Activated CD8-positive, alpha-beta memory T cell treated with anti-CD3 and anti-CD28 coated beads for 1 hour (primary cell): ENCODE data around the gene WDR55.
A peak's percentile ranks its signal among the peaks of the same experiment; 100 is the strongest.
"Not testable (repeated sequence)": the region's sequence is repeated elsewhere in the genome, so short reads cannot be mapped to it uniquely, and the experiment has no call there.

ENCODE experiments used
- DNase-seq, 2 donors: peaks; one replicate each; pipeline ENCODE4 v3.0.0-alpha.2; 2020; ENCODE audit warnings: low read depth in 1 of 2; ENCODE audit errors: extremely low read depth in 1 of 2

The WDR55 gene

GRCh38 chr5:140642718-140643117 is 22.0 kb upstream of the WDR55 start:
- DNase-seq, result no peak

- no peak for DNase-seq
Measured at GRCh38 chr5:140647042-140647419, 17.7 kb upstream of the WDR55 start.

- no peak for DNase-seq
Measured at GRCh38 chr5:140658870-140659269, 5.8 kb upstream of the WDR55 start.

GRCh38 chr5:140660371-140660770 is 4.3 kb upstream of the WDR55 start:
- not testable (repeated sequence) for DNase-seq

GRCh38 chr5:140664030-140664358 is 710 bp upstream of the WDR55 start:
- no peak for DNase-seq

DNA sequence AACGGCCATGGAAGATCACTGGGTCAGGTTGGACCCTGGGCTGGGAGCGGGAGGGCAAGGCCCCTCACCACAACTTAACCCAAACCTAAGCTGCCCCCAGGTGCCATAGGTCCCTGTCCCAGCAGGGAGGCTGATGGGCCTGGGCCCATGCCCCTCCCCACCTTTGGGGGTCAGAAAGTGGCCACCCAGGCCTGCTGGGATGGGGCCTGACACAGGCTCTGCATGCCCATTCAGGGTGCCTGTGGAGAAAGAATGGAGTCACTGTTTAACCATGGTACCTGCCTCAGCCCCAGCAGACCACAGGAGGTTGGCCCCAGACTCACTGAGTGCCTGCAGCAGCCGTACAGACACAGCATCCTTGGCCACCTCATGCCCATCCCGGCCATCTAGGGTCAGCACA is 6.3 kb downstream of the WDR55 start:
- not testable (repeated sequence) for DNase-seq

DNA sequence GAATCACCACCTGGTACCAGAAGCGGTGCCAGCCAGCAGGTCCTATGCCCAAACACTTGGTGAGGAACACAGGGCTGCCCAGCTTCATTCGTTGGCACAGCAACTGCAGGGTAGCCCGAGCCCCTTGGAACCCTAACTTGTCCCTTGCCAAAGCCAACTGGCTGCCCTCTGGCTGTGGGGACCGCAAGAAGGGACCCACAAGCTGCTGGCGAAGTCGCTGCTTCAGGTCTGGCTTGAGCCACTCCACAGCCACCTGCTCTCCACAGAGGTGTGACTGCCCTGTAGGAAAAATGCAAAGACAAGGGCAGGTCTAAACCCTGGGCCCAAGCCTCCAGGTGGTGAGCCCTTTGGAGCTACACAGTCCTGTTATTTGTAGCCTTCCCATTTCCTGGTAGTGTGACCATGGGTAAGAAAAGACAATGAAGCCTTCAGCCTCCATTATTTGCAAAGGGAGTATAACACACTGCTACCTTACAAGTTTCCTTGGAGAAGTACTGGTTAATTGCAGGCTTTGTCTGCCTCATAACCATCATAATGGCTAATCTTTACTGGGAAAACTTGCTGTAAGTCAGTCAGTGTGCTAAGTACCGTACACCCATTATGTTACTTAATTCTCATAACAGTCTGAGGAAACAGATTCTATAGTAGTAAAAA is 6.9 kb downstream of the WDR55 start:
- no peak for DNase-seq

DNA sequence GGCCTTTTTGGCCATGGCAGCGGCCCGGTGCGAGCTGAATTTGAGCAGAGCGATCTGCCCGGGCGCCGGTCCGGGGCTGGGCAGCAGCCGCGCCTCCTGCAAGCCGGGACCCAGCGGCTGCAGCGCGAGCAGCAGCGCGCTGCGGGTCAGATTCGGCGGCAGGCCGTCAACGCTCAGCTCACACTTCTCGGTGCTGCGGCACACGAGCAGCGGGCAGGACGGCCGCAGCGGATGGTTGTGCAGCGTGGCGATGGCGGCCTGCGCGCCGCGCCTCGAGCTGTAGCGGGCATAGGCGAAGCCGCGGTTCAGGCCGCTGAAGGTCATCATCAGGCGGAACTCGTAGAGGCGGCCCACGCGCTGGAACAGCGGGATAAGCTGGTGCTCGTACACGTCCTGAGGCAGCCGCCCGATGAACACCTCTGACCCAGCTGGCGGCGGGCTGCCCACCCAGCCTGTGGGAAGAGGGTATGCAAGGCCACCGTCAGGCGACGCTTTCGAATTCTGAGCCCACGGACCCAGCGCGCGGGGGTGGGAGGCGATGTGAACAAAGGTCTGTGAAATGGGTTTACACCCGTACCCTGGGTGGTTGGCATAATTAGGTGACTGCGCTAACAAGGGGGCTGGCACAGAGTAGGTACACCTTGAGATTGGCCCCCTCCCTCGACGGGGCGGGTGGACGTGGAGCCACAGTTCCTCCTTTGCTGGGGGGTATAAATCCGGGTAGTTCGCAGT is 7.9 kb downstream of the WDR55 start:
- no peak for DNase-seq

- no peak for DNase-seq
Measured at GRCh38 chr5:140673187-140673976, 8.7 kb downstream of the WDR55 start, which contains the start of gene DND1. TSS of gene DND1 (minus strand) at chr5:140673576. CDS start at chr5:140673542, 34 bp downstream.

DNA sequence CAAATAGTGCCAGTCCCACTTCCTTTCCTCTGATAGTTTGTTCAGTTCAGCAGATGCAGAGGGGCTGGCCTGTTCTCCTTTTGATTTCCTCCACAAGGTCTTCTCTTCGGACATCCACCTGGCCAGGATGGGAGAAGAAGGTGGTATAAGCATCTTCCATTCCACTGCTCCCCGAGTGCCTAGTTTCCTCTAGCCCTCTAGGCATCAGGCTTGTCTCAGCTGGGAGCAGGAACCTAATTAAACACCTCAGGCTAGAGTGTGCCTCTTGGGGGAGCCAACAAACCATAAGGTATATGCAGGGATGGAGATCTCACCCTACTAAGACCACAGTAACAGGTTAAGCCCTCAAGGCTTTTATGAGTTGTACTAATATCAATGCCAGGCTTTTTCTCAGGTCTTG is 9.5 kb downstream of the WDR55 start:
- DNase-seq, result no peak

GRCh38 chr5:140674629-140675028 is 9.9 kb downstream of the WDR55 start:
- no peak for DNase-seq

- DNase-seq, result no peak
Measured at GRCh38 chr5:140677947-140678346, 13.2 kb downstream of the WDR55 start.

DNA sequence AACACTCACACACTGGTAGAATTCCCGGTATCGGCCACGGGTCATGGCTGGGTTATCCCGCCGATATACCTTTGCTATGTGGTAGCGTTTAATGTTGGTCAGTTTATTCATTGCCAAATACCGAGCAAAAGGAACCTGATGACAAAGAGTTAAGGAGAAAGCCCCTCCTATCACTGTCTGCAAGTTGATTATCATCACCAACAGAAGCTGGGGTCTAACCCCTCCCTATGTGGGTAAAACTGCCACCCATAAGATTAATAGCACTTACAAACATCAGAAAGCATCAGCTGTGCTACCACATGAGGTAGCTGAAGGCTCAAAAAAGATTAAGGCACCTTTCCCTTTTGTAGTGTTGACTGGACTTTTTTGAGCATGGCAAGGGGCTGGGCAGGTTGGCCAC is 14.3 kb downstream of the WDR55 start:
- DNase-seq, result no peak

GRCh38 chr5:140690376-140690932 is 25.8 kb downstream of the WDR55 start:
- DNase-seq, result no peak

DNA sequence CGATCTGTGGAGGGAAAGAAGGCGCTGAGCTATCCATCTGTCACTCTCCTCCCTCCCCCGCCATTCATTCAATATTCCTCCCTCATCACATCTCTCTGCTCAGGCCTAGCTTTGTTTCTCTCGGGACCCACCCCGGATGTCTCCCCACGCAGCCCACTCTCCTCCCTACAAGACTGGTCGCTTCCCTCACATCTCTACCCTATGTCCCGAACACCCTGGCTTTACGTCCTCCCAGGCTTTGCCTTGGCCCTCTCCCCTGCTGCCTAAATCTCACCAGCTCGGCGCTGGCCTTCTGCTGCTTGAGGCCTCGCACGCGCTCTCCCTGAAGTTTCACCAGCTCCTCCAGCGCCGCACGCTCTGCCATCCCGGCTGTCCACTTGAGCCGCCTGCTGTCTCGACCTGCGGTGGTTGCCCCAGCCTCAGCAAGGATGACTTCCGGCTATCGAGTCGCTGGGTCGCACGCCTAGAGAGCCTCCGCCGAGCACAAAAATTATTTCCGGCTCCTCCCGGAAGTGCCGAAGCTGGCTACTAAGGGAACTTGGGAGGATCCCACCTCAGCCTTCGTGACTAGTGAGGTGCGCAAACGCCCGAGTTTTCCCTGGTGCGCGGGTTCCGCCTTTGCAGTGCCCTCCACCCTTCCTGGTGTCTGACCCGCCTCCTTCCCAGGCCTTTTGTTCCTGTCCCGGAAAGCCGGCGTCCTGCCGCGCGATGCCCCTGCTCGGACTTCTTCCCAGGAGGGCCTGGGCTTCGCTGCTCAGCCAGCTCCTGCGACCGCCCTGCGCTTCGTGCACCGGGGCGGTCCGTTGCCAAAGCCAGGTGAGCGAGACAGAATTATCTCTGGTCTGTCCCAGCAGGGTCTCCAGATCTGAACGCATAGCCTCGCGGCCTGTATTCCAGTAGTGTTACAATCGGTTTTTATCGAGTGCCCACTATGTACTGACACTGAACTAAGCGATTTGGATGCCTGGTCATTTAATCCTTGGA is 26.5 kb downstream of the WDR55 start, which contains the start of the genes HARS1 and HARS2:
Gene HARS1 (minus strand): TSS at position 430 of the 984 bp plus-strand sequence. CDS start 66 bp downstream, at position 364.
Gene HARS2 (plus strand): TSS at position 515 of the 984 bp plus-strand sequence. CDS start 194 bp downstream, at position 709.
- DNase-seq, result peak; percentile 60 to 64

GRCh38 chr5:140694276-140694675 is 29.6 kb downstream of the WDR55 start:
- no peak for DNase-seq

DNA sequence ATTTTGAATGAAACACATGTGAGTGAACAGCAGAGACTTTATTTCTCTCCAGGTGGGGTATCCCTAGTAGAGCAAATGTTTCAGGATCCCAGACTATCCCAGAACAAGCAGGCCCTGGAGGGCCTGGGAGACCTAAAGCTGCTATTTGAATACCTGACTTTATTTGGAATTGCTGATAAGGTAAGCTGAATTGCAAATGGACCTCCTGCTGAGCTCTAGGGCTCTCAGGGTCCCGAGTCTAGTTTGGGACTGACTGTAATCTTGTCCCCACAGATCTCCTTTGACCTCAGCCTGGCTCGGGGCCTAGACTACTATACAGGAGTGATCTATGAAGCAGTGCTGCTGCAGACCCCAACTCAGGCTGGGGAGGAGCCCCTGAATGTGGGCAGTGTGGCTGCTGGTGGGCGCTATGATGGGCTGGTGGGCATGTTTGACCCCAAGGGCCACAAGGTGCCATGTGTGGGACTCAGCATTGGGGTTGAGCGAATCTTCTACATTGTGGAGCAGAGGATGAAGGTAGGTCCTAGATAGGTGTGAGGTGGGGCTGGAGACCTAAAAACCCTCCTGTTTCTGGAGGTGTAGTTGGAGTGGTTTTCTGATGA is 32.3 kb downstream of the WDR55 start:
- DNase-seq, result no peak

GRCh38 chr5:140700177-140701144 is 35.8 kb downstream of the WDR55 start, which contains the start of gene ZMAT2:
TSS of gene ZMAT2 (plus strand) at chr5:140700447. CDS start at chr5:140700461, 14 bp downstream.
- DNase-seq, result peak; percentile 87
